OCI-LY7 (cell line): ENCODE results near the gene PPP1R2B. TPM values are rescaled to one million over a fixed set of nuclear protein-coding genes. Genes with fewer than 3 reads are reported as not detected.
"Not testable (repeated sequence)": the region's sequence is repeated elsewhere in the genome, so short reads cannot be mapped to it uniquely, and the experiment has no call there.

Experiments
- BruUV-seq: library from RNA; stranded (reverse); fragments of 400-500 nt; replicated peaks from 2 replicates; lab custom pipeline; 2021; lab: Mats Ljungman, UMichigan
- CTCF ChIA-PET: fragments of 300-600 bp; sonication (Branson Sonifier 250); formaldehyde crosslinking; loops from one replicate; lab custom pipeline; 2022; ENCODE audit warnings: antibody characterized with exemption; ENCODE audit not compliant: unreplicated experiment; lab: Charles Lee
- POLR2A ChIA-PET: fragments of 300-600 bp; sonication (Branson Sonifier 250); formaldehyde crosslinking; loops from one replicate; lab custom pipeline; 2022; ENCODE audit warnings: antibody characterized with exemption; lab: Charles Lee
- DNase-seq: peaks from one replicate; pipeline ENCODE4 v3.0.0-alpha.2; 2015; ENCODE audit warnings: low spot score
- H2AFZ ChIP-seq: fragments of 200-600 bp; sonication (generic), shearing (Covaris generic); 2 replicates; pipeline ENCODE4 v1.6.1; 2014; ENCODE audit warnings: mild to moderate bottlenecking, antibody characterized with exemption, low read length, moderate library complexity
- H3K27ac ChIP-seq: fragments of 200-600 bp; sonication (generic); 2 replicates; pipeline ENCODE4 v1.5.1; 2014; ENCODE audit warnings: mixed run types, low read depth, mild to moderate bottlenecking, moderate library complexity, low read length, inconsistent platforms; ENCODE audit not compliant: poor library complexity, severe bottlenecking
- H3K36me3 ChIP-seq: fragments of 200-600 bp; sonication (generic); 2 replicates; pipeline ENCODE4 v1.6.1; 2014; ENCODE audit warnings: mild to moderate bottlenecking, antibody characterized with exemption, low read length, moderate library complexity, mixed read lengths; ENCODE audit not compliant: insufficient read depth
- H3K4me1 ChIP-seq: fragments of 200-600 bp; sonication (generic); 2 replicates; pipeline ENCODE4 v1.5.1; 2014; ENCODE audit warnings: mild to moderate bottlenecking, low read length; ENCODE audit not compliant: insufficient read depth, poor library complexity, severe bottlenecking
- H3K4me2 ChIP-seq: fragments of 200-600 bp; sonication (generic); 2 replicates; pipeline ENCODE4 v1.6.1; 2014; ENCODE audit warnings: mild to moderate bottlenecking, low read length
- H3K4me3 ChIP-seq: fragments of 200-600 bp; sonication (generic); 2 replicates; pipeline ENCODE4 v1.5.1; 2014; ENCODE audit warnings: mild to moderate bottlenecking, low read depth, low read length; ENCODE audit not compliant: poor library complexity, severe bottlenecking
- H3K79me2 ChIP-seq: fragments of 200-600 bp; sonication (generic); 2 replicates; pipeline ENCODE4 v1.6.1; 2016; ENCODE audit warnings: low read depth, mild to moderate bottlenecking, low read length, moderate library complexity, mixed read lengths; ENCODE audit not compliant: insufficient read depth
- H3K9me2 ChIP-seq: fragments of 200-600 bp; sonication (generic); 2 replicates; pipeline ENCODE4 v1.6.1; 2016; ENCODE audit warnings: mild to moderate bottlenecking, low read length, mixed read lengths; ENCODE audit not compliant: insufficient read depth
- H3K9me3 ChIP-seq: fragments of 200-600 bp; sonication (generic); 2 replicates; pipeline ENCODE4 v1.6.1; 2014; ENCODE audit warnings: mild to moderate bottlenecking, mixed run types, low read length, mixed read lengths
- H4K20me1 ChIP-seq: fragments of 200-600 bp; sonication (generic); 2 replicates; pipeline ENCODE4 v1.6.1; 2014; ENCODE audit warnings: mild to moderate bottlenecking, antibody characterized with exemption, low read length, moderate library complexity, mixed read lengths; ENCODE audit not compliant: insufficient read depth
- CTCF ChIP-seq: fragments of 200-600 bp; sonication (generic); conservative IDR thresholded peaks from 2 replicates; pipeline ENCODE4 v1.5.1; 2014; ENCODE audit warnings: mild to moderate bottlenecking, antibody characterized with exemption, low read length, moderate library complexity, mixed read lengths
- EZH2phosphoT487 ChIP-seq: fragments of 200-600 bp; sonication (generic); IDR thresholded peaks from 2 replicates; pipeline ENCODE4 v1.6.1; 2018; ENCODE audit warnings: low read depth, borderline replicate concordance, mild to moderate bottlenecking, mixed run types, antibody characterized with exemption, low read length, moderate library complexity, mixed read lengths
- intact Hi-C: fragments of 100-400 bp; cut with micrococcal nuclease; formaldehyde crosslinking; loops from one replicate; pipeline ENCODE4 v1.10.0; 2022; ENCODE audit not compliant: unreplicated experiment
- total RNA-seq, 2 experiments: library from RNA; depleted of rRNA in 1 of 2; stranded (reverse); fragments of >200 nt in 1 of 2; shearing (Covaris generic) in 1 of 2; gene quantifications; 2 replicates each; pipeline ENCODE4 v1.2.3, GENCODE V29; 2014 to 2022

PPP1R2B gene
- total RNA-seq, 2 experiments from 2014 or later = not detected

GRCh38 chr5:156851880-156852279, 1.8 kb downstream of the PPP1R2B start:
- intact Hi-C loops = no loop called here
- Histone ChIP-seq H3K4me2 (peak overlapping the region; percentile 15; the same call in 1 of the 2 replicates), H2AFZ (peak overlapping the region; percentile 58; the same call in 1 of the 2 replicates), H3K9me3 (peaks cover 35% of the 10 kb centered on the region; the same call in 1 of the 2 replicates), H3K79me2 (no peaks in the 10 kb centered on the region), H3K4me1 (peaks cover 6% of the 10 kb centered on the region), H3K27ac (no peak overlapping the region), H3K9me2 (no peaks in the 10 kb centered on the region), H3K36me3 (peaks cover 12% of the 10 kb centered on the region; the same call in 1 of the 2 replicates), H4K20me1 (no peaks in the 10 kb centered on the region), H3K4me3 (no peak overlapping the region)
- TF ChIP-seq EZH2phosphoT487 (no peak), CTCF (no peak)
- POLR2A ChIA-PET = interaction anchor here (0.8 to 1.2 kb wide), 3 partner anchors 10 to 26 kb away, joined by 3 to 5 read pairs (median 4); no protein-coding TSS in a partner anchor
- CTCF ChIA-PET = no interaction called here
- DNase-seq = no peak
- no TSS peak for BruUV-seq

GRCh38 chr5:156853055-156853454, 3.0 kb downstream of the PPP1R2B start:
- H3K4me1 ChIP-seq, H3K4me2 ChIP-seq, H3K4me3 ChIP-seq, H4K20me1 ChIP-seq, CTCF ChIA-PET, H3K79me2 ChIP-seq, H2AFZ ChIP-seq, H3K9me2 ChIP-seq, H3K27ac ChIP-seq, DNase-seq, BruUV-seq, intact Hi-C loops: not testable (repeated sequence)
- H3K9me3 ChIP-seq = peaks cover 35% of the 10 kb centered on the region; the same call in 1 of the 2 replicates
- POLR2A ChIA-PET = interaction anchor here (0.7 to 1.3 kb wide), 2 partner anchors 23 to 25 kb away, joined by 3 to 5 read pairs; no protein-coding TSS in a partner anchor
- H3K36me3 ChIP-seq = peaks cover 12% of the 10 kb centered on the region; the same call in 1 of the 2 replicates

- DNase-seq = no peak
- no TSS peak for BruUV-seq
- Histone ChIP-seq H3K9me3 (peaks cover 18% of the 10 kb centered on the region; the same call in 1 of the 2 replicates), H3K79me2 (no peaks in the 10 kb centered on the region), H3K27ac (no peak overlapping the region), H3K4me1 (peaks cover 26% of the 10 kb centered on the region), H4K20me1 (no peaks in the 10 kb centered on the region), H2AFZ (peak overlapping the region; percentile 46; the same call in 1 of the 2 replicates), H3K4me3 (no peak overlapping the region), H3K9me2 (no peaks in the 10 kb centered on the region), H3K36me3 (no peaks in the 10 kb centered on the region; the same call in 1 of the 2 replicates), H3K4me2 (no peak overlapping the region)
- TF ChIP-seq CTCF (no peak), EZH2phosphoT487 (no peak)
- POLR2A ChIA-PET = interaction anchor here (0.7 to 9.6 kb wide), 5 partner anchors 16 to 277 kb away, joined by 3 to 100 read pairs (median 3); partner anchors contain the start of gene MED7
- intact Hi-C loops = no loop called here
- CTCF ChIA-PET = no interaction called here
These were observed 15.3 kb downstream of the PPP1R2B start for GRCh38 chr5:156865427-156865826.
